Ammon's horn (tissue), 1 donor: ENCODE results near the gene PDCD1.

ENCODE experiments used
- DNase-seq: peaks from one replicate; pipeline ENCODE4 v3.0.0-alpha.2; 2016; ENCODE audit warnings: low spot score

PDCD1 gene

GRCh38 chr2:241865416-241865956 is 6.8 kb upstream of the PDCD1 start:
- DNase-seq: no peak

- no peak for DNase-seq
Observed at GRCh38 chr2:241864850-241865213, 6.1 kb upstream of the PDCD1 start.

- DNase-seq: no peak
Observed at GRCh38 chr2:241864168-241864849, 5.6 kb upstream of the PDCD1 start.

- no peak for DNase-seq
Observed at GRCh38 chr2:241863536-241863954, 4.9 kb upstream of the PDCD1 start.

GRCh38 chr2:241862775-241863535 is 4.3 kb upstream of the PDCD1 start:
- no peak for DNase-seq

- no peak for DNase-seq
Observed at GRCh38 chr2:241862093-241862492, 3.4 kb upstream of the PDCD1 start.

GRCh38 chr2:241861264-241861663 is 2.6 kb upstream of the PDCD1 start:
- no peak for DNase-seq

- DNase-seq: no peak
Observed at GRCh38 chr2:241860184-241861078, 1.7 kb upstream of the PDCD1 start.

GRCh38 chr2:241859436-241860183 is 916 bp upstream of the PDCD1 start:
- DNase-seq: peak; percentile 69

GRCh38 chr2:241859017-241859435 is 332 bp upstream of the PDCD1 start:
- DNase-seq: no peak

- DNase-seq: no peak
Observed at GRCh38 chr2:241857572-241858121, 1.0 kb downstream of the PDCD1 start.

- DNase-seq: no peak
Observed at GRCh38 chr2:241857041-241857541, 1.6 kb downstream of the PDCD1 start.

GRCh38 chr2:241855888-241856422 is 2.7 kb downstream of the PDCD1 start:
- DNase-seq: no peak

GRCh38 chr2:241855245-241855887 is 3.3 kb downstream of the PDCD1 start:
- no peak for DNase-seq

- DNase-seq: no peak
Observed at GRCh38 chr2:241854342-241855244, 4.1 kb downstream of the PDCD1 start.

- no peak for DNase-seq
Observed at GRCh38 chr2:241853651-241854341, 4.9 kb downstream of the PDCD1 start.

- no peak for DNase-seq
Observed at GRCh38 chr2:241852981-241853631, 5.6 kb downstream of the PDCD1 start.
